ENCODE data around the gene KRTAP10-12. TPM values are rescaled to one million over a fixed set of nuclear protein-coding genes. Genes with fewer than 3 reads are reported as not detected.

Gene KRTAP10-12
- total RNA-seq, 2 experiments from 2014 or later = not detected

DNA sequence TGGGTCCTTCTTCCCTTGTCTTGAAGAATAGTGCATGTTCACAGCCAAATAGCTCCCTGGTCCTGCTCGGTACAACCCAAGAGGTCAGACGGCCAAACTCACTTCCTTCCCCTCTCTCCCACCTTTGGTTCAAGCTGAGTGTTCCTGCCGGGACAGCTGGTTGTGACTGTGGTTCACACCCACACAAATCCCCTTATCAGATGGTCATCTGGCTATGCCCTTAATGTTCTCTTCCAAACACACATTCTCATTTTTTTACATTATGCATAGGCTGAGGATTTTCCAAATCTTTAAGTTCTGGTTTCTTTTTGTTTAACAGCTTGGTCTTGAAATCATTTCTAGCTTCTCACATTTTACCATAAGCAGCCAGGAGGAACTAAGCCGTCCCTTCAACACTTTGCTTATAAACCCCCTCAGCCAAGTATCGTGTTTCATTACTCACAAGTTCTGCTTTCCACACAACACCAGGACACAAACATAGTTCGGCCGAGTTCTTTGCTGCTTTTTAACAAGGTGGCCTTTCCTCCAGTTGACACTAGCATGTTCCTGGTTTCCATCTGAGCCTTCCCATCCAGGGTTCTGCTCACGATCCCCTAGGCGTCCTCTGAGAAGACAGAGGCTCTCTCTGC, 34.1 kb downstream of the KRTAP10-12 start:
- H3K36me3 Mint-ChIP-seq (ENCODE audit: low read depth) = no peaks in the 10 kb centered on the region
- peaks cover 33% of the 10 kb centered on the region for H3K27me3 Mint-ChIP-seq
- intact Hi-C loops (cut with DNase I, micrococcal nuclease) = no loop called here
- no peak overlapping the region for H3K27ac Mint-ChIP-seq
- DNase-seq = no peak
- TF ChIP-seq, protein P1, sequence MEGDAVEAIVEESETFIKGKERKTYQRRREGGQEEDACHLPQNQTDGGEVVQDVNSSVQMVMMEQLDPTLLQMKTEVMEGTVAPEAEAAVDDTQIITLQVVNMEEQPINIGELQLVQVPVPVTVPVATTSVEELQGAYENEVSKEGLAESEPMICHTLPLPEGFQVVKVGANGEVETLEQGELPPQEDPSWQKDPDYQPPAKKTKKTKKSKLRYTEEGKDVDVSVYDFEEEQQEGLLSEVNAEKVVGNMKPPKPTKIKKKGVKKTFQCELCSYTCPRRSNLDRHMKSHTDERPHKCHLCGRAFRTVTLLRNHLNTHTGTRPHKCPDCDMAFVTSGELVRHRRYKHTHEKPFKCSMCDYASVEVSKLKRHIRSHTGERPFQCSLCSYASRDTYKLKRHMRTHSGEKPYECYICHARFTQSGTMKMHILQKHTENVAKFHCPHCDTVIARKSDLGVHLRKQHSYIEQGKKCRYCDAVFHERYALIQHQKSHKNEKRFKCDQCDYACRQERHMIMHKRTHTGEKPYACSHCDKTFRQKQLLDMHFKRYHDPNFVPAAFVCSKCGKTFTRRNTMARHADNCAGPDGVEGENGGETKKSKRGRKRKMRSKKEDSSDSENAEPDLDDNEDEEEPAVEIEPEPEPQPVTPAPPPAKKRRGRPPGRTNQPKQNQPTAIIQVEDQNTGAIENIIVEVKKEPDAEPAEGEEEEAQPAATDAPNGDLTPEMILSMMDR (IDR thresholded peaks at IDR 0.05) = no peak
- H3K27ac ChIP-seq (ENCODE audit: low read depth in 1 of 2, low read length in 2 of 2) = no peak overlapping the region
- H3K4me3 ChIP-seq (ENCODE audit: low read length) = no peak overlapping the region
- H3K27me3 ChIP-seq (ENCODE audit: control insufficient read depth in 1 of 2, insufficient read depth in 2 of 2, low read length in 2 of 2) = peaks cover 0 to 11% of the 10 kb centered on the region in 2 experiments
- no peak for ATAC-seq (ENCODE audit: poor library complexity)
- no peak overlapping the region for H3K4me3 Mint-ChIP-seq
- H3K4me1 ChIP-seq (ENCODE audit: insufficient read depth, low read length) = no peaks in the 10 kb centered on the region
- H3K9me3 ChIP-seq (ENCODE audit: control insufficient read depth in 1 of 2, insufficient read depth in 1 of 2, low read length in 2 of 2) = peaks cover 0 to 4% of the 10 kb centered on the region in 2 experiments
- POLR2A ChIA-PET = no interaction called here
- H3K36me3 ChIP-seq (ENCODE audit: insufficient read depth, low read length) = no peaks in the 10 kb centered on the region
- no peaks in the 10 kb centered on the region for H3K4me1 Mint-ChIP-seq (ENCODE audit: low read depth)
- H3K9me3 Mint-ChIP-seq = no peaks in the 10 kb centered on the region
- CTCF ChIA-PET = interaction anchor here (1.4 kb wide), 1 partner anchor 221 kb away, joined by 4 read pairs; no protein-coding TSS in a partner anchor

DNA sequence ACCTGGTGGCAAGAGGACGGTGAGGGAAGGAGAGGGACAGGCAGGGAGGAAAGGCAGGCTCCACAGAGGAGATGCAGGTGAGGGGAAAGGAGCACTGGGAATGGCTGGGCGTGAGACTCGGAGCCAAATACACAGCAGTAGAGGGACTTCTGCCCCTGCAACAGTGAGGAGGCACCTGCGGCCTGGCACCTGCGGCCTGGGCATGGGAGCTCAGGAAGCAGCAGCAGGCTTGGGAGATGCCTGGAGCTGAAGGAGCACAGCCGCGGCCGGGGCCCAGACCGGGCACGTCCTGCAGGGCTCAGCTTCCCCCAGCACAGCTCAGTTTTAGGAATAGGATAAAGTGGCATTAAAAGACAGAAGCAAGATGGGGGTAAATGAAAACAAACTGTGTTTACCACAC, 35.3 kb downstream of the KRTAP10-12 start:
- Histone ChIP-seq H3K27ac (ENCODE audit: low read depth in 1 of 2, low read length in 2 of 2) (no peak overlapping the region), H3K4me1 (ENCODE audit: insufficient read depth, low read length) (no peaks in the 10 kb centered on the region), H3K27me3 (ENCODE audit: control insufficient read depth in 1 of 2, insufficient read depth in 2 of 2, low read length in 2 of 2) (peaks cover 0 to 8% of the 10 kb centered on the region in 2 experiments), H3K9me3 (ENCODE audit: control insufficient read depth in 1 of 2, insufficient read depth in 1 of 2, low read length in 2 of 2) (peaks cover 0 to 8% of the 10 kb centered on the region in 2 experiments), H3K4me3 (ENCODE audit: low read length) (no peak overlapping the region), H3K36me3 (ENCODE audit: insufficient read depth, low read length) (no peaks in the 10 kb centered on the region)
- Mint-ChIP-seq H3K36me3 (ENCODE audit: low read depth) (no peaks in the 10 kb centered on the region), H3K4me3 (no peak overlapping the region), H3K27me3 (peaks cover 25% of the 10 kb centered on the region), H3K4me1 (ENCODE audit: low read depth) (no peaks in the 10 kb centered on the region), H3K9me3 (no peaks in the 10 kb centered on the region), H3K27ac (no peak overlapping the region)
- TF ChIP-seq, protein P1 (IDR thresholded peaks at IDR 0.05) = no peak
- intact Hi-C loops (cut with DNase I, micrococcal nuclease) = no loop called here
- ChIA-PET POLR2A (no interaction called here), CTCF (interaction anchor here (1.5 kb wide), 1 partner anchor 11 kb away, joined by 3 read pairs; no protein-coding TSS in a partner anchor)
- no peak for ATAC-seq (ENCODE audit: poor library complexity)
- no peak for DNase-seq

DNA sequence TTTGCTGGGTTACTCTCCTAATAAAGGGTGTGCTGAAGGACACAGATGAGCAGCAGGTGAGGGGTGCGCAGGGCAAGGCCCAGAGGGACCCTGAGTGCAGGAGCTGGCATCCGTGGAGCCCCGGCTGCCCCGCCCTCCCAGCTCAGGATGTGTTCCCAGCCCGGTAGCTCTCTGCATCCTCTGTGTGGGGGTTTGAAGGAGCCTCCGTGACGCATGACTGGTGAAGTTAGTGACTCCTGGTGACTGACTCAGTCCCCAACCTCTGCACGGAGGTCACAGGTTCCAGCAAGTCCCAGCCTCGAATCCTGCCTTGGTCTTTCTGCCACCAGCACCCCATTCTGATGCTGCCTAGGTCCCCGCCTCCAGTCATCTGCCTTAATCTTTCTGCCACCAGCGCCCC, 36.0 kb downstream of the KRTAP10-12 start:
- Histone ChIP-seq H3K27ac (ENCODE audit: low read depth in 1 of 2, low read length in 2 of 2) (no peak overlapping the region), H3K36me3 (ENCODE audit: insufficient read depth, low read length) (no peaks in the 10 kb centered on the region), H3K4me3 (ENCODE audit: low read length) (no peak overlapping the region), H3K27me3 (ENCODE audit: control insufficient read depth in 1 of 2, insufficient read depth in 2 of 2, low read length in 2 of 2) (peaks cover 0 to 2% of the 10 kb centered on the region in 2 experiments), H3K4me1 (ENCODE audit: insufficient read depth, low read length) (no peaks in the 10 kb centered on the region), H3K9me3 (ENCODE audit: control insufficient read depth in 1 of 2, insufficient read depth in 1 of 2, low read length in 2 of 2) (peaks cover 0 to 8% of the 10 kb centered on the region in 2 experiments)
- Mint-ChIP-seq H3K9me3 (no peaks in the 10 kb centered on the region), H3K27ac (no peak overlapping the region), H3K27me3 (peaks cover 19% of the 10 kb centered on the region), H3K36me3 (ENCODE audit: low read depth) (no peaks in the 10 kb centered on the region), H3K4me3 (no peak overlapping the region), H3K4me1 (ENCODE audit: low read depth) (no peaks in the 10 kb centered on the region)
- CTCF ChIA-PET = interaction anchor here (1.5 kb wide), 1 partner anchor 10 kb away, joined by 3 read pairs; no protein-coding TSS in a partner anchor
- TF ChIP-seq, protein P1 (IDR thresholded peaks at IDR 0.05) = no peak
- POLR2A ChIA-PET = no interaction called here
- ATAC-seq (ENCODE audit: poor library complexity) (no peak), DNase-seq (no peak)
- intact Hi-C loops (cut with DNase I, micrococcal nuclease) = no loop called here

Data from CD4-positive, alpha-beta T cell (primary cell).